Femur (tissue), 1 donor: ENCODE measurements around the gene CRACR2A.

Experiments used
- DNase-seq: peaks from one replicate; pipeline ENCODE4 v3.0.0-alpha.2; 2017

The CRACR2A gene

DNA sequence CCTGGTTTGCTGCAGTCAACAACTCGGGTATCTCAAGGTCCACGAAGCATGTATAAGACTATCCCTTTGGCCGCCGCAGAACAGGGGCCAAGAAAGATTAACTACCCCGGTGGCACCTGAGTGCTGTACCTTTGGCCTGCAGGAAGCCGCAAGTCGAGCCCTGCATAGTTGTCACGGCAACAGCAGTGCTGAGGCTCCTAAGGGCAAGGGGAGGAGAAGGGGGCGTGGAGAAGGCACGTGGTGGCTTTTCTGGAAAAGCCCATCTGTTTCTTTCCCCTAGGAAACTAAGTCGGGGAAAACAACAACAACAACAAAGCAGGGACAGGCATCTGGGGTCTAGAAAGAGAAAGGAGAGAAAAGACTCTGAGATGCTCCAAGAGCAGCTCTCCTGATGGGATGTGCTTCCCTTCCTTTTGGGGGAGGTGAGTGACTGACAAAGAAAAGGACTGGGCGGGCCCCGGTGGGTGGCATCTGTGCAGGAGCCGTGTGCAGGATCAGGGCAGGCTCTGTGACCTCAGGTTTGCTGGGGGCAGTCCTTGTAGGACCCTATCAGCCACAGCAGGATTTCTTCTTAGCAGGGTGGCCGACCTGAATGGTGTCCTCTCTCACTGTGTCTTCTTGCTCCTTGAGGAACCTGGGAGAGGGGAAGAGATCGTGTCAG is 138.0 kb downstream of the CRACR2A start:
- no peak for DNase-seq

DNA sequence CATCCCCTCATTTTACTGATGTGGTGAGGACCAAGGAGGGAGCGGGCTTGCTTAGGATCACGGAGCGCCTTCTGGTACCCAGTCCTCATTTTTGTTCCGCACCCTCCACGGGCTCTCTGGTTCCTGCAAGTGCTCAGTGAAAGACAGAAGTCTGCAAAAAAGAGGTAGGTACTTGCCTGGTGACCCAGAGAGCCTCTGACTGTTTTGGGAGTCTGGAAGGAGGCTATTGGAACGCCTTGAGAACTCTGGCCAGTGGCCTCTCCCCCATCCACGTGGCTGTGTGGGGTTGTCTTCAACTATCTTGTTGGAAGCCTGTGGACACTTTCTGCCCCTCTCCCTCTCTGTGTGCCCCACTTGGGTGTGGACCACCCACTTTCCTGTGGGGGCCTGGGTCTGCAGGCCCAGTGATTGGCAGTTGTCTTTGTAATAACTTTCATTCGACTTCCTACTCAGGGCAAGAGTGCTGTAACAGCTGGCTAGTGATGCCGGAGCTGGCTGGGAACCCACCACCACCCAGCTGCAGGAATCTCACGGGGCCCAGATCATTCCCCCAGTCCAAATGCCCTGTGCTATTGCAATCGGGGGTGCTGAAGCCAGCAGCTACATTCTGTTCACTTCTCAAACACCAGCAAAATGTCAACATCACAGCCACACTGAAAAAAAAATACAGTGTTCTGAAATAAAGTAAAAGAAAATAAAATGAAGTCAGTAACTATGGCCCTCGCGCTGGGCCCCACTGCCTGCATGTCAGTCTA is 139.1 kb downstream of the CRACR2A start:
- no peak for DNase-seq

DNA sequence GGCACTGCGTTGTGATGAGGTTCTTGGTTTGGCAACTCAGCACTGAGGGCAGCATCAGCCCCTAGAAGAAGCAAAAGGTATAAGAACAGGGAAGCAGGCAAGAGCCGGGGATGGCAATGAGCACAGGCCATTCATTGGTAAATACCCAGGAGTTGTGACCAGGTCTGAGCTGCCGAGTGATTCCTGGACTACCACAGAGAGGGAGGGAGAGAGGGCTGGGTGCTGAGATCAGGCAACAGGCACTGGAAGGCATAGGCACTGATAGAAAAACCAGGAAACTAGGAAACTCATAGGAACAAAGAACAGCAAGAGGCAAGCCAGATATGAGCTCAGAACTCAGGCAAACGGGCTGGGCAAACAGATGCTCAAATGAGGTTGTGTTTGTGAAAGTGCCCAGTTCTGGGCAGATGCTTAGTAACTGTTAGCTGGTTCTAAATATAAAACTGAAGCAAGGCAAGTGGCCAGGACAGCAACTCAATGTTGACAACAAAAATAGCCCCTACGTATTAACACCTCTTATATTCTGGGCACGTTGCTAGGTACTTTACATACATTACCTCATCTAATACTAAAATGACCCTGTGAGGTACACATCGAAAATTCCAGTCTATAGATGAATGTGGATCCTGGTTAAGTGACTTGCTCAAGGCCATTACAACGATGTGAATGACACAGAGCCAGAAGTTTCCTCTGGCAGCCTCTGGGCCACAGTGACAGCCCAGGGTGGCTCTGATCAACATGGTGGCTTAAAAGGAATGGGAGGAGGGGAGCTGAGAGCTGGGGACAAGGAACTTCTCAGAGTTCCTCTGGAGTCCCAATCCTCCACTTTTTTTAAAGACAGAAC is 140.8 kb downstream of the CRACR2A start:
- DNase-seq, result no peak

DNA sequence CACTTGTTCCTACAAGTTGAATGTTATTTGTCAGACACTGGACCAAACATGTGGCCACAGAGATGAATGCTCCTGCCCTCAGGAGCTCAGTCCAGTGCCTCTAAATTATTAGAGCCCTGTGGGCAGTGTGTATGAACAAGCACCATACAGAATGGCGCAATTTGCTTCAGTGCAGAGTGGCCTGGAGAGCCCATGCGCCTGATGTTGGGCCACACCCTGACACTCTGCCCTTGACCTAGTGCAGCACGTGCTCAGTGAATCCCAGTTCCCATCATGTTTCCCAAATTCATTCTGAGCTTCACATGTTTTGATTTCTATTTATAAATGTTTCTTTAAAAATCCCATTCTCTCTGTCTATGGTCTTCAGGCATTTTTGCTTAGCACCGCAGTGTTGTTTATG is 145.1 kb downstream of the CRACR2A start:
- DNase-seq, result no peak

DNA sequence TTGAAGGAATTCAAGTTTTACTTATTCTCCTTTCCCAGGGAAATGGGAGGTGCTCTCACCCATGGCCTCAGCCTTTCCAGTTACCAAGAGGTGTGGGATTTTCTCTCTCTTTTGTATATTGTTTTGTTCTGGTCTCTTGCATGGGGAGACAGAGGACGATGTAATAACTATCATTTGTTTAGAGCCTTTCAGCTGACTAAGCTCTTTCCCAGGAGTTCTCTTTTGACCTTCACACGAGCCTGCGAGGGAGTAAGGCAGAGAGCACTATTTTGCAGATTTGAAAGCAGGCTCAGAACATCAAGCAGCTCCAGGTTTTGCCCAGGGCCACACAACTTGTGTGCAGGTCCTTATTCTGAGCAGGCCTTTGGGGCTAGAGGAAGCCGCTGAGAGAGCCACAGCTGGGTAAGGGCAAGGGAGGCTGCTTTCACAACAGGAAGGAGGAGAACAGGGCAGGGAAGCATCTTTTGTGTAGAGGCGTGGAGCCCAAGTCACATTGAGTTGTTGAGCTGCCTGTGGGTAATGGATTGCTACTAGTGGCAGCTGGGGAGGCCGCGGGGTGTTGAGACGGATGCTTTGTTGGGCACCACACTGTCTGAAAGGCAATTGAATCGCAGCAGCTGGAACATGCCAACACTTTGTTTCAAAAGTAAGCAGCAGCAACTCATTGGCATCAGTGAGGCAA is 145.7 kb downstream of the CRACR2A start:
- no peak for DNase-seq

DNA sequence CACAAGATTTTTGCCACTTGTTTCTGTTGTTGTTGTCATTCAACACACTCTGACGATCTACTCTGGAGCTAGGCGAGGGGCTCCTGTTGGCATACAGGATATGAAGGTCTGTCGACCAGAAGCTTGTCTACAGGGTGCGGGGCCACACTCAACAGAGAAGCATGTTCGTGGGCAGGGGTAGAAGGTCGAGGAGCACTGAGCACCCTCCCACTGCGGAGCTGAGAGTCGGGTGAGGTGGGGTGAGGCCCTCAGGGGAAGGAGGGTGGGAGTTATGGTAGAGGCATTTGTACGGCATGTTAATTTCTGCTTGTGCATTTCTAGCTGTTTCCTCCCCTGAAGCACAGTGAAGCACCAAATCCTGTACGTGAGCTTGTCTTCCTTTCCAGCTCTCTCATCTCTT is 146.8 kb downstream of the CRACR2A start:
- no peak for DNase-seq

DNA sequence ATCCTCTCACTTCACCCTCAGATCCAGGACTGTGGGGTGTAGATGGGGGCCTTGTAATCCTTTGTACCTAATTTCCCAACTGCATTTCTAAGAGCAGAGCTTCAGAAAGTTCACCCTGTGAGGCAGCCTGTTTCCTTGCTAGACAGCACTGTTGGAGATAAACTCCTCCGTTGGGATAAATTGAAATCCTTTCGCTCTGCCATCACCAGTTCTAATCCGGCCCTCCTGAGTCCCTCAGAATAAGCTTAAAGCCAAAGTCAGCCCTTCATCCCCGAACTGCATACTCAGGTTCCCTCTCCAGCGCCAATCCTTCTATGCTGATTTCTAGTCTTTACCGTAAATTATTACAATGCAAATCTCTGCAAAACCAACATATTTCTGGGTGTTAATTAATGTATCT is 147.2 kb downstream of the CRACR2A start:
- DNase-seq, result no peak

DNA sequence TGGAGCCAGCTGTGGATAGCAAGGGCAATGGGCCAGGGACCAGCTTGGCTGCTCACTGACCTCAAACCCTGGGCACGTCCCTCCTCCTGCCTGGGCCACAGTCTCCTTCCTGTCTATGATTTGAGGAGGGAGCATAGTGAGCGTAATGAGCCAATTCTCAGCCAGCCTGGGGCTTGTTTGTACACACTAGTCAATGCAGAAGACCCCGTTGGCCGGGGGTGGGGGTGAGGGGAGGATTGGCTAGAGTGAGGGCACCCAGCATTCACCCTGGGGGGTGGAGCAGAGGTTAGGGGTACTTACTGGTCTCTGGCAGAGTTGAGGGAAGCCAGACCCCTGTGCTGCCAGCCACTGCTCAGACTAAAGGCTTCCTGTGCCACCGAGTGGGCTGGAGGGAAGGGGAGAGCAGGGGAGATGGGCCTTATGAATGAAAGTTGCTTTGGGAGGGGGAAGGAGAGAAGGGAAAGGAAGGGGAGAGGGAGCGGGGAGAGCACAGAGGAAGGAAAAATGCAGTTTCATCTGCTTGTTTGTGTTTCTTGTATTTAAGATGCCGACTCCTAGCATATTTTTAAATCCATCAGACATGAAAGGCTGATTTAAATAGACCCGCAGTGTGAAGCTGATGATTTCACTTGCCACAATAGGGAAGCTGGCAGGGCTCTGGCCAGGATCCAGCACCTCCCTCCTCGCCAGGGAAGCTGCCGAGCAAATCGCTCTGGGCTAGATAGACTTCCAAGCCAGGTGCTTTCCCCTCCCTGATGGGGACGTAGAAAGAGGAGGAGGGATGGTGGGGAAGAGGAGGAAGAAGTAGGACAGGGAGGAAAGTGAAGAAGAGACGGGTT is 147.9 kb downstream of the CRACR2A start:
- DNase-seq, result peak; percentile 62

DNA sequence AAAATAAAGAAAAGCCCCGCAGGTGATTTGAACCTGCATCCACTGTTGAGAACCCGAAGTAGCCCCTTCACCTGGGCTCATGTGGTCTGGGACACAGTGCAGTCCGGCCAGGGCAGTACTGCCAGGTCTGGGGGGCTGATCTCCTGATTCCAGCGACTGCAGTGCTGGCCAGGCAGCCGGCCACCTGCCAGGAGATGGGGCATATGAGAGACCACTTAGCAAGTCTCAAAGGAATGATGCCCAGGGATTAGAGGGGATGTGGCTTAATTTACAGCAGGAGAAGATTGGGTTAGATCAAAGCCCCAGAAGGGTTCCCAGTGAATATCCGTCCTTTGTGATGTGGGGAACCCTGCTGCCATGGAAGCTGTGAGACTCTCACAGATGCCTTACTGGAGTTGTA is 148.6 kb downstream of the CRACR2A start:
- no peak for DNase-seq

DNA sequence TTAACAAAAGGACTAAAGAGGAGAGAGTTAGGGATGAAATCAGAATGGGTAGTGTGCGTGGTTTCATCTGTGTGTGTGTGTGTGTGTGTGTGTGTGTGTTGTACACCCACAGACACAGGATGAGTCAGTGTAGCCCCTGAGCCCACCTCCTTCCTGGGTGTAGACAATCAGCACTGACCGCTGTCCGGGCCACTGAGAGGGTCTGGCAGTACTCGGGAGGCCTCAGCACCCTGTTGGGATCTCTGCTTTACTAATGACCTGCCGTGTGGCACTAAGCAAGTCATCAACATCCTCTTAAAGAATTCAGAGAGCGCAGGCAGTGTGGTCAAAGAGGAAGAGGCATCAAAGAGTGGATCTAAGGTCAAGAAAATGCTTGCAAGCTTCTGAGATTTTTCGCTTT is 149.3 kb downstream of the CRACR2A start:
- DNase-seq, result no peak

DNA sequence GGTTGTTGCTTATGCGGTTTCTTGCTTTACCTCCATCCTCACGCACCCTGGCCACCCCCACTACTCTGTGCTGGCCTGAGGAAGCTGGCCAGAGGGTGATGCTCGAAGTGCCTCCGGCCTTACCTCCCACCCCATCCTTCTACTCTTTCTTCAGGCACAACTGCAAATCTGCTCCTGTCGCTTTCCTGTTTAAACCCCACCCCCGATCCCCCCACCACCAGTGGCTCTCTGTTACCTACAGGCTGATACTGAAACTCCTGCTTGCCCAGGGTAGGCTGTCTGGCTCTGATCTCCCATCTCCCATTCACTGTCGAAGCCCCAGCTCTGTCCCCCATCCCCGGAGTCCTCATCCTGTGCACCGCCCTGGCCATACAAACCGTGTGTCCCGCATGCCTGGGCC is 150.4 kb downstream of the CRACR2A start:
- DNase-seq, result no peak

DNA sequence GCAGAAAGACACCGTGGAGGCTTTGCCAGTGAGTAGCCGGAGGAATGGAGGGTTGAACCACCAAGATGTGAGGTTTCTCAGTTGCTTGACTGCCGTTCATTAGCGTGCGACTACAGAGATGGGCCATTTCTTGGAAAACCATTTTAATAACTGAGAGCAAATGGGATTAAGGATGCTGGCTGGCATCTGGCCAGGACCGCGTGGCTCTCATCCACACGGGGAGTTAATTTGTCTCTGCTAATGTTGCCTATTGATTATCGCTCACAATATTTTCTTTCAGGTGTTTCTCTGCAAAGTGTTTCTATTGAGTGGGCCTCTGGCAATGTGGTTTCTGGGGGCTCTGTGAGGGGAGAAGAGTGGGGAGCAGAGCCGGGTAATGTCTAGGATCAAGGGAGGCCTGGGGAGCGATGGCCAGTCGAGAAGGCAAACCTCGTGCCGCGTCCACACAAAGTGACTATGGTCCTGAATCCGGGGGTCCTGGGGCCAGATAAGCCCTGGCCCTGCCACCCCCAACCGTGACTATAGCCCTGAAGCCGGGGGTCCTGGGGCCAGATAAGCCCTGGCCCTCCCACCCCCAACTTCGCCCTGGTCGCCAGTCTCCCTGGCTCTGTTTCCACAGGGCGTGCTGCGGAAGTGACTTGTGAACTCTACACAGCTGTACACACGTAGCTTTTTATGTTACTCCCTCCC is 151.3 kb downstream of the CRACR2A start:
- no peak for DNase-seq

DNA sequence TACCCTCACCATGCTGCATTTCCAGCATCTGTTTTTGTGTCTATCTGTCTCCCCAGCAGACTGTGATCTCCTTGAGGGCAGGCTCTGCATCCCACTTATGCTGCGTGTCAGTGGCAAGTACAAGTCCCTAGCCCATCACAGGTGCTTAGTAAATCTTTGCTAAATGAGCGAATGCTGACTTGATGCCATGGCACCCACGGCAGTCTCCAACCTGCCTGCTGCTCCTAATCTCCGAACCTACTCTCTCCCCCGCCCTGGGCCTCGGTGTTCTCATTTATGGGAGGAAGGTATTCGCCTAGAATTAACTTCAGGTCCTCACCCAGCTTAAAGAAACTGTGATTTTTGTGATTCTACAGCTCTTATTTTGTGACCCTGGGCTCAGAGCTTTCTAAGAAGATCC is 152.0 kb downstream of the CRACR2A start:
- DNase-seq, result no peak

DNA sequence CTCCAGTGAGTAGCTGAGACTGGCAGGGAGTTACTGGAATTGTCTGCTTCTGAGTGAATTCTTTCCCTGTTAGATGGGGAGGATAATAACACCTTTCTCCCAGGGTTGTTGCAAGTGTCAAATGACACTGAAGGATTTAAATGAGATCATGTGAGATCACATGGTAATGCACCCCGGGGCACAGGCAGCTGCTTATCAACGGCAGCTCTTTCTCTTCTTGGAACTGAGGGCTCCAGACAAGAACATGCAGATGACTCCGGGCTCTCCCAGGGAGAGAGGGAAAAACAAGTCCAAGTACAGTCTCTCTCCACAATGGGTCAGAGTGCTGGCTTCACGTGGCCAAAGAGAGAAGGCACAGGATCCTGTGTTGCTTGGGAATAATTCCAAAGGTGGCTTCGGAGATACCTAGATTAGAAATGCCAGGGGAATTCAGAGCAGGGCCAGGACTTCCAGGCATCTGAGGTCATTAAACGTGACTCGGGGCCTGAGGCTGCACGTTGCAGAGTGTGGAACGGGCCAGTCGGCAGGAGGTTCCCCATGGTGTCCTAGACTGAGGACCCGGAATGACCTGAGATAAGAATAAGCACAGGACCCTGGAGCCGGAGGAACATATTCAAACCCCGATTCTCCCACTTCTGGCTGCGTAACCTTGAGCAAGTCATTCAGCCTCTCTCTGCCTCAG is 152.7 kb downstream of the CRACR2A start:
- no peak for DNase-seq

DNA sequence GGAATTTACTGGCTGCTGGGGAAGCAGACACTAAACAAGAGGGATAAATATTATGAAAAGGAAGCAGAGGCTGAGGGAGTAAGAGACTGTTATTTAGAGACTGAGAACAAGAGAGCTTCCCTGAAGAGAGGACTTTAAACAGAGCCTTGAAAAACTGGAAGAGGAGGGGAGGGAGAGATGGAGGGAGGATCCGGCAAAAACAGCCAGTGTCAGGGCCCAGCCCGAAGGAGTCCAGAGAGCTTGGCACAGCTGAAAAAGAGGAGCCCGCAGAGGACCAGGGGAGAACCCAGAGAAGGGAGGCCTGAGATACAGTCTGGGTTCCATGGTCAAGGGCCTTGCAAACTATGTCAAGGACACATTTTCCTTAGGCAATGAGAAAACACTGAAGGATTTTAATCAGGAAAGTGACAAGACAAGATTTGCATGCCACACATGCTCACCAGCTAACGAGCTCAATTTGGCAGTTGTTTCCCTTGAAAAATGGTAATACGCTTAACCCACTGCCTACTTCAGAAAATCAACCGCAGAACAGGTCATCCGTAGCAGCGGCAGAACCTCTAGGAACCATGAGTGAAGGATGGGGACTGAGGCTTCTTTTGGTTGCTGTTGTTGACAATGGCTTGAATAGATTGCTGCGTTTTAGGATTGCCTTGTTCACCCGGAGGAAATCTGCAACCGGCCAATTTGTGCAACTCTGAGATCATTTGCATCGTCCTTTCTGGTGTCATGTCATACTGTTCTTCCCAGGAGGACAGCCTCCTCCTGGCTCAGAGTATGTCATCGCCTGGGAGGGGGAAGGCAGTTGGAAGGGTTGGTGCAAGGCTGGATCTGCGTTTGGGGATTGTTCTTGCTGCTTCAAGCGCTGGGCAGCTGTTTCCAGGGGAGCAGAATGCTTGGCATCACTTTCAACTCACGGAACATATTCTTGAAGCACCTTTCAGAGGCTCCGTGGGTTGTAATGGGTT is 153.7 kb downstream of the CRACR2A start:
- no peak for DNase-seq

DNA sequence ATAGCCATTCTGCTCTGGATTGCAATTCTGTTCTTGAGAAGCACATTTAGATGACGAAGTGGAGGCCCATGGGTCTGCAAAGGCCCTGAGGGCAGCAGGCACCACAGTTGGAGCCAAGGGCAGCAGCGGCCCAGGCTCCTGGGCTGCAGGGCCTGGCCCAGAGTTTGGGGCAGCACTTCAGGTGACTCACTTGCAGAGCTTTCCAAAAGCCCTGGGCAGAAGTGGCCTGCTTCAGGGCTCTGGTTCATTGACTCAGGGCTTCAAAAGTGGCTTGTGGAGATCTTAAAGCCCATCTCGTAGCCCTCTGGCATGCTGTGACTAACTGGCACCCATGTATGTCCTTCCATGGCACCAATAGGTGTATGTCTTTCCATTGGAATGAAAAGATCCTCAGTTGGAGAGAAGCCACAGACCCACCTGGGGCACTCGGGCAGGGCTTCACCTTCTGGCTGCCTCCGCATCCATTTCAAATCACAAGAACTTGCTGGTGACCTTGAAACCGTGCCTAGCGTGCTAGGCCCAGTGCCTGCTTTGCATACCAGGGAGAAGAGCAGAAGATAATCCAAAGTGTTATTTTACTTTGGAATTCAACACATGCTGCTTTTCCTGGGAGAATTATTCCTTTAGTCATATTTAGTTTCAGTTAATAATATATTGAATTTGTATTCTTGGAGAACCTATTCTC is 155.2 kb downstream of the CRACR2A start:
- DNase-seq, result no peak

DNA sequence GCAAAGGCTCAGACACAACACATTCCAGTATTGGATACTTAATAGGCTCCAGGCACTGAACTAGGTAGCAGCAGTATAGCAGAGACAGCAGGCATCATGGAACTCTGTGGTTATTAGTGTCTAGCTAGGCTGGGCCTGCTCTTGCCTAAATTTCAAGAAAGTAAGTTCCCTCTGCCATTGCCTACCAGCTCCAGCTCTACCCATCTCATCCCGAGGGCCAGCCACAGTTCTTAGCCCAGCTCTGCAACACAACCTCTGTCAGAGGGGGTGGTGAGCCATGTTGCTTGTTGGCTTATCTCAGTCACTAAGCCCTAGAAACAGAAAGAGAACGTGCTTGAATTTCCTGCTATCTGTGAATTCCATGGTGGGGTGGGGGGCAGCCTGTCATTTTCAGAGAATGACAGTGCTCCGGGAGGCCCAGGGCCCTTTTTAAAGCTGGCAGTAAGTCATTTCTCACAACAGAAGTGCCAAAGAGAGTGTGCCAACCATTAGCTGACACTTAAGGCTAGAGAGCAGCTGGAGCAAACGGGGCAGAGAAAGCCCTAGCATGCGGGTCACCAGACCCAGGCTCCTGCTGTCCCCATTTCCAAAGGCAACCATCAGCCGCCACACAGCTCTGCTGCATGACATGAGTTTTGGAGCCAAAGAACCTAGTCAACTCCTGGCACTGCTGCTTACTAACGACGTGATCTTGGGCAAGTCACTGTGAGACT is 156.1 kb downstream of the CRACR2A start:
- no peak for DNase-seq

DNA sequence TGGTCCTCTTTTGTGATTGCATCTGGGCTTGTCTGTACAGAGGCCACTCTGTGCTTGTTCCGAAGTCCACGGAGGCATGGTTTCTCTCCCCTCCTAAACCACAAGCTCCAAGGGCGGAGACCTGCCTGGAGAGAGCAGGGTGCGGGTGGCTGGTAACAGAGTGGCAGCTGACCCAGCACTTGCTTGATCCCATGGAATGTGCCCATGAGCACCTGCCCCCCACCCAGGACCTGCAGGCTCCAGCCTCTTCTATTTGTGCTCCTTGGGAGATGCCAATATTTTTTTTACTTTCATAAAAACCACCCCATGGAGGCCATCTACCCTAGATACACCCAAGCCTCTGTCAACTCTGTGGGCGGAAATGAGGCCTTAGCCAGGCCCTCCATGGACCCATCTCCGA is 157.2 kb downstream of the CRACR2A start:
- no peak for DNase-seq

DNA sequence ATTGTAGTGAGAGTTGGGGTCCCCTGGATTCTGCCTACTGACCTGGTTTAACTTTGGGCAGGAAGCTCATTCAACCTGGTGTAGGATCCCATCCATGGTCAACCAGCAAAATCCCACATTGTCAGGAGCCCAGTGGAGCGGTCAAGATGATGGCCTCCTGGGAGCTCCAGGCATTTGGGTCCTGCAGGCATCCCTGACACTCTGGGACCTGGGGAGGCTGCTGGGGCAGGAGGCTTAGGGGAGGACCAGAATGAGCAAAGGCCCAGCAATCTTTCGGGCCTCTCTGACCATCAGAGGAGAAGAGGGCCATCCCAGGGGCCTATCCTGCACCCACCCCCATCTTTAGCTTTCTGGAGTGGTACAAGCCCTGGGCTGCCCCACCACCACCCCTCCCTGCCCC is 157.9 kb downstream of the CRACR2A start:
- no peak for DNase-seq
